DND-41 (cell line): ENCODE data around the gene ZNF750.
"Not testable (repeated sequence)": the region's sequence is repeated elsewhere in the genome, so short reads cannot be mapped to it uniquely, and the experiment has no call there.

Source experiments
- ATAC-seq: fragments of 200-7000 bp; cut with Tn5 transposase; 3 replicates; pipeline ENCODE4 v1.9.1; 2021; ENCODE audit warnings: low read depth; ENCODE audit not compliant: insufficient read depth
- DNase-seq: peaks from one replicate; pipeline ENCODE4 v3.0.0-alpha.2; 2020
- H2AFZ ChIP-seq: 2 replicates; pipeline ENCODE4 v1.6.0; 2012; ENCODE audit warnings: low read depth, low read length
- H3K27ac ChIP-seq: 2 replicates; pipeline ENCODE4 v1.5.1; 2012; ENCODE audit warnings: low read length, inconsistent platforms
- H3K27me3 ChIP-seq: fragments of 200-600 bp; sonication (generic); 2 replicates; pipeline ENCODE4 v1.6.0; 2012; ENCODE audit warnings: low read length, mild to moderate bottlenecking, inconsistent platforms; ENCODE audit not compliant: insufficient read depth, poor library complexity
- H3K36me3 ChIP-seq: 2 replicates; pipeline ENCODE4 v1.5.1; 2012; ENCODE audit warnings: low read length, inconsistent platforms; ENCODE audit not compliant: insufficient read depth
- H3K4me1 ChIP-seq: 2 replicates; pipeline ENCODE4 v1.5.1; 2012; ENCODE audit warnings: mild to moderate bottlenecking, low read length; ENCODE audit not compliant: insufficient read depth
- H3K4me2 ChIP-seq: 2 replicates; pipeline ENCODE4 v1.6.0; 2012; ENCODE audit warnings: mild to moderate bottlenecking, moderate library complexity, low read length, inconsistent platforms; ENCODE audit not compliant: insufficient read depth
- H3K4me3 ChIP-seq, 2 experiments: fragments of 200-600 bp in 1 of 2; shearing (Covaris generic) in 1 of 2; 2 replicates each; pipeline ENCODE4 v1.5.1; 2012 to 2016; ENCODE audit warnings: inconsistent platforms in 2 of 2, low read length in 2 of 2, mild to moderate bottlenecking in 2 of 2, low read depth in 1 of 2, moderate library complexity in 1 of 2
- H3K79me2 ChIP-seq: 2 replicates; pipeline ENCODE4 v1.6.0; 2012; ENCODE audit warnings: low read length, inconsistent platforms; ENCODE audit not compliant: insufficient read depth
- H3K9ac ChIP-seq: 2 replicates; pipeline ENCODE4 v1.6.0; 2012; ENCODE audit warnings: low read depth, mild to moderate bottlenecking, inconsistent platforms, low read length, moderate library complexity
- H3K9me3 ChIP-seq: 2 replicates; pipeline ENCODE4 v1.5.1; 2012; ENCODE audit warnings: low read length, moderate library complexity, mild to moderate bottlenecking, inconsistent platforms; ENCODE audit not compliant: insufficient read depth, severe bottlenecking
- H4K20me1 ChIP-seq: 2 replicates; pipeline ENCODE4 v1.6.0; 2012; ENCODE audit warnings: low read length; ENCODE audit not compliant: insufficient read depth
- EZH2 ChIP-seq: IDR thresholded peaks from 3 replicates; pipeline ENCODE4 v1.6.1; 2012; ENCODE audit warnings: borderline replicate concordance, low read depth, mild to moderate bottlenecking, moderate library complexity, low read length, inconsistent platforms; ENCODE audit not compliant: severe bottlenecking
- TF ChIP-seq, protein P1 (sequence below): IDR thresholded peaks from 2 replicates; pipeline ENCODE4 v1.5.1; 2012; ENCODE audit warnings: borderline replicate concordance, low read length, moderate library complexity, mild to moderate bottlenecking; ENCODE audit not compliant: poor library complexity, severe bottlenecking; ENCODE audit errors: extremely low read depth

ZNF750 gene

DNA sequence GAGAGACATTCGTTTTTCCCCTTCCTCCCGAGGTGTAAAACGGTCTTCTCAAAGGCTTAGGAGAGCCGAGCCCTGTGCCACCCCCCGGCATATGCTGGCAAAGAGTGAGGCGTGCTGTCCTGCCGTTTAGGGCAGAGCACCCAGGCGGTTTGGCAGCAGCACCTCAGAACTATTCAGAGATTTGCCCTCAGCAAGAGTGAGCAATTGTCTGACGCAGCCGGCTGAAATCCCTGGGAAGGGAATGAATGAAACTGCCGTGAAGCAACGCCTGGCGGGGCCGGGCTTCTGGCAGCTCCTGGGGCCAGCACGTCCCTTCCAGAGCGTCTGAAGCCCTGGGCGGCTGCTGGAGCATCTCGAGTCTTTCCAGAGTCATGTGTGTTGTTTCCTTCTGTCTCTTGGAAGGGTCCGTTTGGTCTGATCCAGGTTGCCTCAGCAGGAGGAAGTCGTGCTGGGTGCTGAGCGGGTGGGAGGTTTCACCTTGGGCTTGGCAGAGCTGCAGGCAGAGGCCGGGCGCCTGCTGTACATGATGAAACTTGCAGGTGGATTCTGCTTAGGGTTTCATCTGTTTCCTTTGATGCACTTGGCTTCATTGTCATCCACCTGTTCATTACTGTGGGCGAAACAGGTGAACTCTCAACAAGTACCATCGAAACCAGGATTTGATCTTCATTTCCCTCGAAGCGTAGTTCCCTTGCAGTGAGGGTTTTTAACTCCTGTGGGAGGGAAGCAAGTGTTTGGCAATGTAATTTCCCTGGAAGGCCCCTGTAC lies 52.6 kb downstream of the ZNF750 start:
- H3K79me2 ChIP-seq = peaks cover 69% of the 10 kb centered on the region
- peaks cover under 1% of the 10 kb centered on the region for H3K4me1 ChIP-seq
- H3K4me2 ChIP-seq = no peak overlapping the region
- DNase-seq (no peak), ATAC-seq (no peak)
- peaks cover 56% of the 10 kb centered on the region for H3K36me3 ChIP-seq
- H3K9me3 ChIP-seq = no peaks in the 10 kb centered on the region
- no peak overlapping the region for H3K4me3 ChIP-seq
- H3K9ac ChIP-seq = no peak overlapping the region
- TF ChIP-seq EZH2 = no peak
- TF ChIP-seq, protein P1, sequence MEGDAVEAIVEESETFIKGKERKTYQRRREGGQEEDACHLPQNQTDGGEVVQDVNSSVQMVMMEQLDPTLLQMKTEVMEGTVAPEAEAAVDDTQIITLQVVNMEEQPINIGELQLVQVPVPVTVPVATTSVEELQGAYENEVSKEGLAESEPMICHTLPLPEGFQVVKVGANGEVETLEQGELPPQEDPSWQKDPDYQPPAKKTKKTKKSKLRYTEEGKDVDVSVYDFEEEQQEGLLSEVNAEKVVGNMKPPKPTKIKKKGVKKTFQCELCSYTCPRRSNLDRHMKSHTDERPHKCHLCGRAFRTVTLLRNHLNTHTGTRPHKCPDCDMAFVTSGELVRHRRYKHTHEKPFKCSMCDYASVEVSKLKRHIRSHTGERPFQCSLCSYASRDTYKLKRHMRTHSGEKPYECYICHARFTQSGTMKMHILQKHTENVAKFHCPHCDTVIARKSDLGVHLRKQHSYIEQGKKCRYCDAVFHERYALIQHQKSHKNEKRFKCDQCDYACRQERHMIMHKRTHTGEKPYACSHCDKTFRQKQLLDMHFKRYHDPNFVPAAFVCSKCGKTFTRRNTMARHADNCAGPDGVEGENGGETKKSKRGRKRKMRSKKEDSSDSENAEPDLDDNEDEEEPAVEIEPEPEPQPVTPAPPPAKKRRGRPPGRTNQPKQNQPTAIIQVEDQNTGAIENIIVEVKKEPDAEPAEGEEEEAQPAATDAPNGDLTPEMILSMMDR = no peak
- no peak overlapping the region for H2AFZ ChIP-seq
- H4K20me1 ChIP-seq = peaks cover 22% of the 10 kb centered on the region
- H3K27ac ChIP-seq = no peak overlapping the region
- H3K27me3 ChIP-seq = no peaks in the 10 kb centered on the region

DNA sequence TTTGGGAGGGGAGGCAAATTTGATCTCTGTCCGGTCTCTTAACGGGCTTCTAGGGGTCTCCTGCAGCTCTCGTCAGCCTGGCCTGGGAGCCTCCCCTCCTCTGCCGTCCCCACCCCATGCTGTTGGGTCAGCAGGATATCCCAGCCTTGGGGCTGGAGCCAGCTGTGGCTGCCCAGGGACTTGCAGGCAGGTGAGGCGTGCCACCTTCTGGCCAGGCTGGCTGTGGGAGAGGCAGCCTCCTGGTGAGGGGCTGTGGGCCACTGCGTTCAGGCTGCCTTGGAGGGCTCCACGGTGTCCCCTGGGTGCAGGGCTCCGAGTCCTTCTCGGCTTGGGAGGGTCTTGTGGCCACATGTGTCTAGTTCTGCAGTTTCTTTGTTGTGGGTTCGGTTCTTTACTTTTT lies 53.4 kb downstream of the ZNF750 start:
- no peak for TF ChIP-seq EZH2
- TF ChIP-seq, protein P1 = no peak
- H3K9ac ChIP-seq = no peak overlapping the region
- ATAC-seq = no peak
- no peak overlapping the region for H3K4me2 ChIP-seq
- H4K20me1 ChIP-seq = peaks cover 25% of the 10 kb centered on the region
- DNase-seq = no peak
- peaks cover 9% of the 10 kb centered on the region for H3K4me1 ChIP-seq
- no peak overlapping the region for H3K4me3 ChIP-seq
- peaks cover 59% of the 10 kb centered on the region for H3K36me3 ChIP-seq
- no peak overlapping the region for H3K27ac ChIP-seq
- H3K79me2 ChIP-seq = peaks cover 70% of the 10 kb centered on the region
- H3K27me3 ChIP-seq = no peaks in the 10 kb centered on the region
- H3K9me3 ChIP-seq = no peaks in the 10 kb centered on the region
- H2AFZ ChIP-seq = no peak overlapping the region

DNA sequence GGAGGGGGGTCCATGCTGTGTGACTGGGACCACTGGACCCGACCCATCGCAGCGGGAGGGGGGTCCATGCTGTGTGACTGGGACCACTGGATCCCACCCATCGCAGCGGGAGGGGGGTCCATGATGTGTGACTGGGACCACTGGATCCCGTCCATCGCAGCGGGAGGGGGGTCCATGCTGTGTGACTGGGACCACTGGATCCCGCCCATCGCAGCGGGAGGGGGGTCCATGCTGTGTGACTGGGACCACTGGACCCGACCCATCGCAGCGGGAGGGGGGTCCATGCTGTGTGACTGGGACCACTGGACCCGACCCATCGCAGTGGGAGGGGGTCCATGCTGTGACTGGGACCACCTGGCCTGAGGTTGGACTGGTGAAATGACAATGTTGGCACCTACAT lies 54.2 kb downstream of the ZNF750 start:
- H3K27ac ChIP-seq = 0 out of 2 replicates have a peak overlapping the region, but pooled peaks have one; percentile 18

DNA sequence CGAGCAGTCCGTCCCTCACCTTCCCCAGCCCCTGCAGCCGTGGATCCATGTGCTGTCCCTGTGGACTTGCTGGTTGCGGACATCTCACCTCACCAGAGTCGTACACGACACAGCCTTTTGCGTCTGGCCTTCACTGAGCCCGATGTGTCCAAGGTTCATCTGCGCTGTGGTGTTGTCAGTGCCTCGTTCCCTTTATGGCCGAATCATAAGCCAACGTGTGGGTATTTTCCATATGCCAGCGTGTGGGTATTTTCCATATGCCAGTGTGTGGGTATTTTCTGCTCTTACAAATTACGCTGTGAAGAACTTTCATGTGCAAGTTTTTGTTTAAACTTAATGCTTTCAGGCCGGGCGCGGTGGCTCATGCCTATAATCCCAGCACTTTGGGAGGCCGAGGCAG lies 56.3 kb downstream of the ZNF750 start:
- Histone ChIP-seq H2AFZ (no peak overlapping the region), H3K79me2 (peaks cover 52% of the 10 kb centered on the region), H3K27me3 (no peaks in the 10 kb centered on the region), H3K27ac (no peak overlapping the region), H3K4me1 (peaks cover 12% of the 10 kb centered on the region), H3K4me2 (no peak overlapping the region), H3K9me3 (no peaks in the 10 kb centered on the region), H4K20me1 (peaks cover 16% of the 10 kb centered on the region; the same call in 1 of the 2 replicates), H3K36me3 (peaks cover 52% of the 10 kb centered on the region), H3K9ac (no peak overlapping the region), H3K4me3 (no peak overlapping the region)
- DNase-seq = no peak
- ATAC-seq = no peak
- TF ChIP-seq EZH2 = no peak
- TF ChIP-seq, protein P1 = no peak

More for the DNA sequence above, 54.2 kb downstream of the ZNF750 start:
- H3K27me3 ChIP-seq, ATAC-seq, H2AFZ ChIP-seq, H3K4me2 ChIP-seq, H3K9me3 ChIP-seq, H3K9ac ChIP-seq, H3K4me3 ChIP-seq, DNase-seq: not testable (repeated sequence)
- Histone ChIP-seq H3K79me2 (peaks cover 69% of the 10 kb centered on the region), H4K20me1 (peaks cover 22% of the 10 kb centered on the region; the same call in 1 of the 2 replicates), H3K36me3 (peaks cover 58% of the 10 kb centered on the region), H3K4me1 (peaks cover 12% of the 10 kb centered on the region)
